HepG2 (cell line): ENCODE results near the gene STRADA. TPM values are rescaled to one million over a fixed set of nuclear protein-coding genes. Genes with fewer than 3 reads are reported as not detected.

Experiments
- BHLHE40 ChIP-seq: IDR thresholded peaks from 2 replicates; pipeline ENCODE4 v1.6.1; 2011; ENCODE audit warnings: low read length, improper control_type of control experiment
- JUNB ChIP-seq: sonication (generic); formaldehyde crosslinking; IDR thresholded peaks from 2 replicates; pipeline ENCODE4 v1.8.0; 2022; ENCODE audit warnings: missing genetic modification reagents, mild to moderate bottlenecking, borderline replicate concordance
- MTA3 ChIP-seq: sonication (generic); formaldehyde crosslinking; IDR thresholded peaks from 2 replicates; pipeline ENCODE4 v1.4.0; 2020; ENCODE audit warnings: missing genetic modification reagents
- NFYB ChIP-seq: sonication (generic); formaldehyde crosslinking; IDR thresholded peaks from 2 replicates; pipeline ENCODE4 v1.4.0; 2020; ENCODE audit warnings: missing genetic modification reagents
- RXRA ChIP-seq: sonication (generic); formaldehyde crosslinking; IDR thresholded peaks from 2 replicates; pipeline ENCODE4 v1.5.1; 2020; ENCODE audit warnings: missing genetic modification reagents
- SRY ChIP-seq: sonication (generic); formaldehyde crosslinking; IDR thresholded peaks from 2 replicates; pipeline ENCODE4 v1.8.0; 2022; ENCODE audit warnings: mild to moderate bottlenecking, missing genetic modification reagents
- ZBTB26 ChIP-seq: IDR thresholded peaks from 2 replicates; pipeline ENCODE4 v1.6.1; 2016; ENCODE audit warnings: missing compliant biosample characterization, missing genetic modification reagents, borderline replicate concordance
- ZNF230 ChIP-seq: sonication (generic); formaldehyde crosslinking; IDR thresholded peaks from 2 replicates; pipeline ENCODE4 v1.4.0; 2020; ENCODE audit warnings: mild to moderate bottlenecking, missing genetic modification reagents
- ZNF354B ChIP-seq: sonication (generic); formaldehyde crosslinking; IDR thresholded peaks from 2 replicates; pipeline ENCODE4 v1.8.0; 2022; ENCODE audit warnings: mild to moderate bottlenecking, missing genetic modification reagents
- ZNF362 ChIP-seq: sonication (generic); formaldehyde crosslinking; IDR thresholded peaks from 2 replicates; pipeline ENCODE4 v1.4.0; 2020; ENCODE audit warnings: missing genetic modification reagents, mild to moderate bottlenecking, borderline replicate concordance
- ZNF549 ChIP-seq: sonication (generic); formaldehyde crosslinking; IDR thresholded peaks from 2 replicates; pipeline ENCODE4 v1.5.0; 2020; ENCODE audit warnings: missing genetic modification reagents
- ZNF687 ChIP-seq: sonication (generic); formaldehyde crosslinking; IDR thresholded peaks from 2 replicates; pipeline ENCODE4 v1.5.1; 2020; ENCODE audit warnings: mild to moderate bottlenecking, missing genetic modification reagents, moderate library complexity
- polyA plus RNA-seq, 8 experiments: library from polyadenylated mRNA; depleted of rRNA in 3 of 8; stranded (reverse) in 7 of 8; unstranded in 1 of 8; fragments of >200 nt; fragmentation: Illumina TruSeq in 4 of 8; extraction: Trizol in 4 of 8; gene quantifications; 2 replicates each; pipeline versions ENCODE4 v1.2.1 to v1.2.3, GENCODE V29; 2011 to 2016; ENCODE audit warnings: low read depth in 4 of 8, missing spikeins in 1 of 8, mixed read lengths in 1 of 8; ENCODE audit not compliant: insufficient read depth in 1 of 8
- total RNA-seq, 5 experiments: library from RNA; depleted of rRNA; stranded (reverse); fragments of >200 nt; fragmentation: Illumina TruSeq; extraction: Trizol; gene quantifications; 2 replicates each; pipeline ENCODE4 v1.2.3, GENCODE V29; 2016; ENCODE audit warnings: low read depth in 1 of 5
- TF ChIP-seq, protein P1 (sequence below): sonication (generic); formaldehyde crosslinking; IDR thresholded peaks from 2 replicates; pipeline ENCODE4 v1.5.0; 2020; ENCODE audit warnings: mild to moderate bottlenecking, missing genetic modification reagents
- TF ChIP-seq, protein P2 (sequence below): sonication (generic); formaldehyde crosslinking; IDR thresholded peaks from 2 replicates; pipeline ENCODE4 v1.4.0; 2020; ENCODE audit warnings: missing genetic modification reagents, borderline replicate concordance
- TF ChIP-seq, protein P3 (sequence below): sonication (generic); formaldehyde crosslinking; IDR thresholded peaks from 2 replicates; pipeline ENCODE4 v1.4.0; 2020; ENCODE audit warnings: missing genetic modification reagents

STRADA gene
- total and polyA plus RNA-seq, 2 of the 13 experiments (the other 11 are each of a cell fraction or from before 2014, with no cell fraction given) = 17.6 to 17.9 TPM

DNA sequence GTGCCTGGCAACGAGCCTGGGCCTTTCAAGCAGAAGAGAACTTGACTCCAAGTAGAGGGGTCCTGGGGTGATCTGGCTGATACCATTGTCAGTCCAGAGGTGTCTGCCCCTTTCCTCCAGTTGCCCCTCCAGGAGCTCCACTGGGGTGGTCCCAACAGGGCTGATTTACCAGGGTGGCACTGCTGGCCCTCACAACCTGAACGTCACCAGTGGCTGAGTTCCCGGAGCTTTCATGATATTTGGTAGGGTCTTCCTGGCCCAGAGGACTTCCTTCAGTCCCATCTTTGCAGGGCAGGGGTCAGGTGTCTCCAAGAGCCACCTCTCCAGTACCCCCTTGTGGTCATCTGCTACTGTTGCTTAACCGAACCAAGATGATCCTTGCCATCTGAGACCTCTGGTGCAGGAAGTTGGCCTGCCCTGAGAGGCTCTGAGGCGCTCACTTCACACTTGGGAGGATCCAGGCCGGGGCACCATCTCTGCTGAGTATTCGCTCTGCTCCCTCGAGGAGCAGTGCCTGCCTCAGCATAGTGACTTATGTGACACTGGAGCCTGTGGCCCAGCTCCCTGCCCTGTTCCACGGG lies 45.1 kb downstream of the STRADA start (continued):
- TF ChIP-seq ZNF354B (CRISPR knock-in tag) = no peak
- no peak for TF ChIP-seq SRY (CRISPR knock-in tag)
- TF ChIP-seq, protein P1, sequence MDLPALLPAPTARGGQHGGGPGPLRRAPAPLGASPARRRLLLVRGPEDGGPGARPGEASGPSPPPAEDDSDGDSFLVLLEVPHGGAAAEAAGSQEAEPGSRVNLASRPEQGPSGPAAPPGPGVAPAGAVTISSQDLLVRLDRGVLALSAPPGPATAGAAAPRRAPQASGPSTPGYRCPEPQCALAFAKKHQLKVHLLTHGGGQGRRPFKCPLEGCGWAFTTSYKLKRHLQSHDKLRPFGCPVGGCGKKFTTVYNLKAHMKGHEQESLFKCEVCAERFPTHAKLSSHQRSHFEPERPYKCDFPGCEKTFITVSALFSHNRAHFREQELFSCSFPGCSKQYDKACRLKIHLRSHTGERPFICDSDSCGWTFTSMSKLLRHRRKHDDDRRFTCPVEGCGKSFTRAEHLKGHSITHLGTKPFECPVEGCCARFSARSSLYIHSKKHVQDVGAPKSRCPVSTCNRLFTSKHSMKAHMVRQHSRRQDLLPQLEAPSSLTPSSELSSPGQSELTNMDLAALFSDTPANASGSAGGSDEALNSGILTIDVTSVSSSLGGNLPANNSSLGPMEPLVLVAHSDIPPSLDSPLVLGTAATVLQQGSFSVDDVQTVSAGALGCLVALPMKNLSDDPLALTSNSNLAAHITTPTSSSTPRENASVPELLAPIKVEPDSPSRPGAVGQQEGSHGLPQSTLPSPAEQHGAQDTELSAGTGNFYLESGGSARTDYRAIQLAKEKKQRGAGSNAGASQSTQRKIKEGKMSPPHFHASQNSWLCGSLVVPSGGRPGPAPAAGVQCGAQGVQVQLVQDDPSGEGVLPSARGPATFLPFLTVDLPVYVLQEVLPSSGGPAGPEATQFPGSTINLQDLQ (CRISPR knock-in tag) = no peak
- TF ChIP-seq JUNB (CRISPR knock-in tag) = no peak
- TF ChIP-seq RXRA = peak; percentile 59; the same call in 1 of the 2 replicates
- TF ChIP-seq ZNF230 = no peak
- no peak for TF ChIP-seq ZNF549 (CRISPR knock-in tag)
- 0 out of 2 replicates have a peak, but pooled peaks have one; percentile 21 for TF ChIP-seq ZNF687
- no peak for TF ChIP-seq BHLHE40
- no peak for TF ChIP-seq ZBTB26 (CRISPR knock-in tag)
- no peak for TF ChIP-seq ZNF362 (CRISPR knock-in tag)
- TF ChIP-seq NFYB = no peak
- TF ChIP-seq, protein P2, sequence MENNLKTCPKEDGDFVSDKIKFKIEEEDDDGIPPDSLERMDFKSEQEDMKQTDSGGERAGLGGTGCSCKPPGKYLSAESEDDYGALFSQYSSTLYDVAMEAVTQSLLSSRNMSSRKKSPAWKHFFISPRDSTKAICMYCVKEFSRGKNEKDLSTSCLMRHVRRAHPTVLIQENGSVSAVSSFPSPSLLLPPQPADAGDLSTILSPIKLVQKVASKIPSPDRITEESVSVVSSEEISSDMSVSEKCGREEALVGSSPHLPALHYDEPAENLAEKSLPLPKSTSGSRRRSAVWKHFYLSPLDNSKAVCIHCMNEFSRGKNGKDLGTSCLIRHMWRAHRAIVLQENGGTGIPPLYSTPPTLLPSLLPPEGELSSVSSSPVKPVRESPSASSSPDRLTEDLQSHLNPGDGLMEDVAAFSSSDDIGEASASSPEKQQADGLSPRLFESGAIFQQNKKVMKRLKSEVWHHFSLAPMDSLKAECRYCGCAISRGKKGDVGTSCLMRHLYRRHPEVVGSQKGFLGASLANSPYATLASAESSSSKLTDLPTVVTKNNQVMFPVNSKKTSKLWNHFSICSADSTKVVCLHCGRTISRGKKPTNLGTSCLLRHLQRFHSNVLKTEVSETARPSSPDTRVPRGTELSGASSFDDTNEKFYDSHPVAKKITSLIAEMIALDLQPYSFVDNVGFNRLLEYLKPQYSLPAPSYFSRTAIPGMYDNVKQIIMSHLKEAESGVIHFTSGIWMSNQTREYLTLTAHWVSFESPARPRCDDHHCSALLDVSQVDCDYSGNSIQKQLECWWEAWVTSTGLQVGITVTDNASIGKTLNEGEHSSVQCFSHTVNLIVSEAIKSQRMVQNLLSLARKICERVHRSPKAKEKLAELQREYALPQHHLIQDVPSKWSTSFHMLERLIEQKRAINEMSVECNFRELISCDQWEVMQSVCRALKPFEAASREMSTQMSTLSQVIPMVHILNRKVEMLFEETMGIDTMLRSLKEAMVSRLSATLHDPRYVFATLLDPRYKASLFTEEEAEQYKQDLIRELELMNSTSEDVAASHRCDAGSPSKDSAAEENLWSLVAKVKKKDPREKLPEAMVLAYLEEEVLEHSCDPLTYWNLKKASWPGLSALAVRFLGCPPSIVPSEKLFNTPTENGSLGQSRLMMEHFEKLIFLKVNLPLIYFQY (CRISPR knock-in tag) = no peak
- TF ChIP-seq, protein P3, sequence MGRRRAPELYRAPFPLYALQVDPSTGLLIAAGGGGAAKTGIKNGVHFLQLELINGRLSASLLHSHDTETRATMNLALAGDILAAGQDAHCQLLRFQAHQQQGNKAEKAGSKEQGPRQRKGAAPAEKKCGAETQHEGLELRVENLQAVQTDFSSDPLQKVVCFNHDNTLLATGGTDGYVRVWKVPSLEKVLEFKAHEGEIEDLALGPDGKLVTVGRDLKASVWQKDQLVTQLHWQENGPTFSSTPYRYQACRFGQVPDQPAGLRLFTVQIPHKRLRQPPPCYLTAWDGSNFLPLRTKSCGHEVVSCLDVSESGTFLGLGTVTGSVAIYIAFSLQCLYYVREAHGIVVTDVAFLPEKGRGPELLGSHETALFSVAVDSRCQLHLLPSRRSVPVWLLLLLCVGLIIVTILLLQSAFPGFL (CRISPR knock-in tag) = no peak
- TF ChIP-seq MTA3 = no peak
